Keratinocyte (primary cell): ENCODE data around the gene CCS. TPM values are rescaled to one million over a fixed set of nuclear protein-coding genes. Genes with fewer than 3 reads are reported as not detected.

Source experiments
- DNase-seq: peaks from one replicate; pipeline ENCODE4 v3.0.0-alpha.2; 2011; ENCODE audit warnings: low read depth, missing footprints, low spot score
- FAIRE-seq: peaks from 2 replicates; lab custom pipeline; 2011; peaks lifted over from hg19 to GRCh38; lab: Jason Lieb, UNC
- H2AFZ ChIP-seq: 2 replicates; pipeline ENCODE4 v1.6.0; 2012; ENCODE audit warnings: low read length, control low read depth, inconsistent platforms; ENCODE audit not compliant: control insufficient read depth
- H3K27ac ChIP-seq: 2 replicates; pipeline ENCODE4 v1.5.1; 2011; ENCODE audit warnings: low read length; ENCODE audit not compliant: control insufficient read depth, insufficient read depth
- H3K27me3 ChIP-seq: 3 replicates; pipeline ENCODE4 v1.6.0; 2011; ENCODE audit warnings: low read length; ENCODE audit not compliant: control insufficient read depth, insufficient read depth; ENCODE audit errors: extremely low read depth
- H3K36me3 ChIP-seq, 2 experiments: 2 replicates in 1 of 2; 3 replicates in 1 of 2; pipeline ENCODE4 v1.5.1; 2011; ENCODE audit warnings: low read length in 2 of 2, mild to moderate bottlenecking in 1 of 2; ENCODE audit not compliant: control insufficient read depth in 2 of 2, insufficient read depth in 2 of 2; ENCODE audit errors: extremely low read depth in 1 of 2
- H3K4me1 ChIP-seq: 3 replicates; pipeline ENCODE4 v1.5.1; 2011; ENCODE audit warnings: low read length; ENCODE audit not compliant: control insufficient read depth, insufficient read depth; ENCODE audit errors: extremely low read depth
- H3K4me2 ChIP-seq: 3 replicates; pipeline ENCODE4 v1.6.0; 2011; ENCODE audit warnings: low read depth, low read length; ENCODE audit not compliant: control insufficient read depth, insufficient read depth; ENCODE audit errors: extremely low read depth
- H3K4me3 ChIP-seq, 3 experiments: fragments of 200-600 bp in 1 of 3; sonication (generic) in 1 of 3; 2 replicates in 2 of 3; 3 replicates in 1 of 3; pipeline ENCODE4 v1.5.1; 2011 to 2016; ENCODE audit warnings: low read length in 3 of 3, mild to moderate bottlenecking in 3 of 3, control low read depth in 2 of 3, inconsistent platforms in 1 of 3, low read depth in 1 of 3, mixed read lengths in 1 of 3, mixed run types in 1 of 3, moderate library complexity in 1 of 3; ENCODE audit not compliant: control insufficient read depth in 2 of 3, insufficient read depth in 2 of 3; ENCODE audit errors: extremely low read depth in 1 of 3
- H3K79me2 ChIP-seq: 2 replicates; pipeline ENCODE4 v1.6.0; 2012; ENCODE audit warnings: low read length; ENCODE audit not compliant: control insufficient read depth, insufficient read depth
- H3K9ac ChIP-seq: 3 replicates; pipeline ENCODE4 v1.6.0; 2011; ENCODE audit warnings: low read length; ENCODE audit not compliant: control insufficient read depth, insufficient read depth; ENCODE audit errors: extremely low read depth
- H3K9me1 ChIP-seq: 3 replicates; pipeline ENCODE4 v1.6.0; 2011; ENCODE audit warnings: low read length; ENCODE audit not compliant: control insufficient read depth, insufficient read depth; ENCODE audit errors: extremely low read depth
- H3K9me3 ChIP-seq: 2 replicates; pipeline ENCODE4 v1.5.1; 2012; ENCODE audit warnings: low read depth, low read length; ENCODE audit not compliant: control insufficient read depth
- H4K20me1 ChIP-seq: 3 replicates; pipeline ENCODE4 v1.6.0; 2011; ENCODE audit warnings: low read length; ENCODE audit not compliant: control insufficient read depth, insufficient read depth; ENCODE audit errors: extremely low read depth
- CTCF ChIP-seq, 3 experiments: IDR thresholded peaks in 1 of 3; conservative IDR thresholded peaks in 1 of 3; optimal IDR thresholded peaks in 1 of 3; 2 replicates in 2 of 3; 3 replicates in 1 of 3; pipeline versions ENCODE3 to v1.5.1; 2011; ENCODE audit warnings: low read length in 3 of 3, mild to moderate bottlenecking in 3 of 3, moderate library complexity in 2 of 3, control low read depth in 1 of 3, inconsistent platforms in 1 of 3; ENCODE audit not compliant: insufficient read depth in 2 of 3; ENCODE audit errors: extremely low read depth in 1 of 3
- EZH2 ChIP-seq: IDR thresholded peaks from one replicate; pipeline ENCODE4 v1.6.1; 2012; ENCODE audit warnings: inconsistent platforms, mild to moderate bottlenecking, low read length, moderate library complexity
- dilution Hi-C: fragments of 300-500 bp; cut with MboI; formaldehyde crosslinking; loops from one replicate; pipeline ENCODE4 v1.7.0; 2020; ENCODE audit warnings: low sequenced_read_pairs; ENCODE audit not compliant: extremely low pct_ligation_motif_present
- polyA plus RNA-seq, 5 experiments: library from polyadenylated mRNA; depleted of rRNA in 3 of 5; stranded (reverse) in 3 of 5; stranded (forward) in 1 of 5; unstranded in 1 of 5; fragments of >200 nt; gene quantifications; 1 replicate in 1 of 5; 2 replicates in 3 of 5; 3 replicates in 1 of 5; pipeline versions ENCODE4 v1.2.1 to v1.2.3, GENCODE V29; 2011 to 2012; ENCODE audit warnings: missing spikeins in 2 of 5, low read depth in 1 of 5, low replicate concordance in 1 of 5

Gene CCS
- polyA plus RNA-seq, 1 donor (not counting 4 experiments of a cell fraction or from before 2014, with no cell fraction given) = 17.6 TPM

- Histone ChIP-seq H3K9ac (no peak overlapping the region), H3K4me2 (no peak overlapping the region), H3K36me3 (no peaks in the 10 kb centered on the region), H3K4me1 (no peaks in the 10 kb centered on the region), H3K9me3 (no peaks in the 10 kb centered on the region), H4K20me1 (no peaks in the 10 kb centered on the region), H3K4me3 (no peak overlapping the region), H2AFZ (no peak overlapping the region), H3K79me2 (no peaks in the 10 kb centered on the region), H3K9me1 (no peaks in the 10 kb centered on the region), H3K27ac (no peak overlapping the region), H3K27me3 (peaks cover 16% of the 10 kb centered on the region)
- dilution Hi-C loops = no loop called here
- DNase-seq (no peak), FAIRE-seq (no peak)
- TF ChIP-seq CTCF (optimal IDR thresholded peaks at IDR 0.05 in 1 of 3, IDR thresholded peaks at IDR 0.05 in 1 of 3, conservative IDR thresholded peaks at IDR 0.05 in 1 of 3; ENCODE audit: extremely low read depth in 1 of 3, insufficient read depth in 2 of 3, low read length in 3 of 3) = no peak
- no peak for TF ChIP-seq EZH2
These were observed 38.4 kb upstream of the CCS start for GRCh38 chr11:66554602-66555001.

- Histone ChIP-seq H4K20me1 (no peaks in the 10 kb centered on the region), H3K27me3 (peaks cover 20% of the 10 kb centered on the region), H3K27ac (no peak overlapping the region), H2AFZ (no peak overlapping the region), H3K4me3 (no peak overlapping the region), H3K9me1 (no peaks in the 10 kb centered on the region), H3K9ac (no peak overlapping the region), H3K4me2 (no peak overlapping the region), H3K4me1 (no peaks in the 10 kb centered on the region), H3K9me3 (no peaks in the 10 kb centered on the region), H3K79me2 (no peaks in the 10 kb centered on the region), H3K36me3 (no peaks in the 10 kb centered on the region)
- no peak for DNase-seq
- dilution Hi-C loops = no loop called here
- FAIRE-seq = no peak
- no peak for TF ChIP-seq CTCF (optimal IDR thresholded peaks at IDR 0.05 in 1 of 3, IDR thresholded peaks at IDR 0.05 in 1 of 3, conservative IDR thresholded peaks at IDR 0.05 in 1 of 3; ENCODE audit: extremely low read depth in 1 of 3, insufficient read depth in 2 of 3, low read length in 3 of 3)
- no peak for TF ChIP-seq EZH2
These were observed 37.6 kb upstream of the CCS start for GRCh38 chr11:66555416-66555815.
